H9 (cell line): ENCODE measurements around the gene SCNN1B. TPM values are rescaled to one million over a fixed set of nuclear protein-coding genes. Genes with fewer than 3 reads are reported as not detected.

Source experiments
- DNase-seq: peaks from one replicate; pipeline ENCODE4 v3.0.0-alpha.2; 2017
- H2AFZ ChIP-seq: one replicate; pipeline ENCODE4 v1.6.1; 2013; ENCODE audit warnings: mild to moderate bottlenecking, low read length, control low read depth, moderate library complexity
- H2AK5ac ChIP-seq: 2 replicates; pipeline ENCODE4 v1.6.1; 2013; ENCODE audit warnings: low read length, control low read depth, mixed read lengths; ENCODE audit not compliant: insufficient read length
- H2BK120ac ChIP-seq: one replicate; pipeline ENCODE4 v1.6.1; 2013; ENCODE audit warnings: low read depth, mild to moderate bottlenecking, low read length, control low read depth, inconsistent platforms; ENCODE audit not compliant: poor library complexity, severe bottlenecking
- H2BK12ac ChIP-seq: 2 replicates; pipeline ENCODE4 v1.6.1; 2013; ENCODE audit warnings: low read length, control low read depth, mixed read lengths, low read depth; ENCODE audit not compliant: insufficient read length
- H2BK15ac ChIP-seq: 2 replicates; pipeline ENCODE4 v1.6.1; 2013; ENCODE audit warnings: low read depth, low read length, control low read depth
- H2BK20ac ChIP-seq: one replicate; pipeline ENCODE4 v1.6.1; 2013; ENCODE audit warnings: low read depth, mild to moderate bottlenecking, low read length, control low read depth, inconsistent platforms; ENCODE audit not compliant: poor library complexity, severe bottlenecking
- H2BK5ac ChIP-seq: 2 replicates; pipeline ENCODE4 v1.6.1; 2013; ENCODE audit warnings: low read length, control low read depth, mixed read lengths; ENCODE audit not compliant: insufficient read length
- H3K14ac ChIP-seq: 2 replicates; pipeline ENCODE4 v1.6.1; 2013; ENCODE audit warnings: low read length, control low read depth; ENCODE audit not compliant: insufficient read depth
- H3K18ac ChIP-seq: 2 replicates; pipeline ENCODE4 v1.6.1; 2013; ENCODE audit warnings: low read depth, mild to moderate bottlenecking, mixed read lengths, low read length, control low read depth; ENCODE audit not compliant: insufficient read length
- H3K23ac ChIP-seq: 2 replicates; pipeline ENCODE4 v1.6.1; 2013; ENCODE audit warnings: low read length, control low read depth, mixed read lengths, low read depth; ENCODE audit not compliant: insufficient read length
- H3K23me2 ChIP-seq: 2 replicates; pipeline ENCODE4 v1.6.1; 2013; ENCODE audit warnings: low read depth, mild to moderate bottlenecking, mixed read lengths, low read length, control low read depth; ENCODE audit not compliant: insufficient read length, poor library complexity, severe bottlenecking
- H3K27ac ChIP-seq: 2 replicates; pipeline ENCODE4 v1.5.1; 2013; ENCODE audit warnings: low read length, control low read depth, mixed read lengths, low read depth; ENCODE audit not compliant: insufficient read length
- H3K27me3 ChIP-seq: 2 replicates; pipeline ENCODE4 v1.6.1; 2013; ENCODE audit warnings: low read length, control low read depth, inconsistent platforms; ENCODE audit not compliant: insufficient read depth
- H3K4ac ChIP-seq: 2 replicates; pipeline ENCODE4 v1.6.1; 2013; ENCODE audit warnings: low read depth, mild to moderate bottlenecking, control low read depth, inconsistent platforms, low read length, moderate library complexity
- H3K4me1 ChIP-seq: 2 replicates; pipeline ENCODE4 v1.6.1; 2013; ENCODE audit warnings: low read length, control low read depth, inconsistent platforms; ENCODE audit not compliant: insufficient read depth
- H3K4me2 ChIP-seq: 2 replicates; pipeline ENCODE4 v1.6.1; 2013; ENCODE audit warnings: low read length, control low read depth, mixed read lengths; ENCODE audit not compliant: insufficient read length, insufficient read depth
- H3K56ac ChIP-seq: 2 replicates; pipeline ENCODE4 v1.6.1; 2013; ENCODE audit warnings: low read depth, mild to moderate bottlenecking, mixed read lengths, low read length, control low read depth; ENCODE audit not compliant: insufficient read length
- H3K79me1 ChIP-seq: 2 replicates; pipeline ENCODE4 v1.6.1; 2013; ENCODE audit warnings: low read depth, mild to moderate bottlenecking, moderate library complexity, low read length, control low read depth, inconsistent platforms; ENCODE audit not compliant: insufficient read depth, poor library complexity, severe bottlenecking
- H3K79me2 ChIP-seq: 2 replicates; pipeline ENCODE4 v1.6.1; 2013; ENCODE audit warnings: low read length, control low read depth, inconsistent platforms; ENCODE audit not compliant: insufficient read depth
- H3K9ac ChIP-seq: 2 replicates; pipeline ENCODE4 v1.6.1; 2013; ENCODE audit warnings: low read length, control low read depth, mixed read lengths; ENCODE audit not compliant: insufficient read length; ENCODE audit errors: extremely low read depth
- H3K9me3 ChIP-seq: one replicate; pipeline ENCODE4 v1.6.1; 2013; ENCODE audit warnings: low read depth, low read length, inconsistent platforms; ENCODE audit not compliant: control insufficient read depth
- H3T11ph ChIP-seq: one replicate; pipeline ENCODE4 v1.6.1; 2013; ENCODE audit warnings: mild to moderate bottlenecking, low read length, control low read depth, inconsistent platforms
- H4K20me1 ChIP-seq: one replicate; pipeline ENCODE4 v1.6.1; 2013; ENCODE audit not compliant: control insufficient read depth, insufficient read length, insufficient read depth
- H4K5ac ChIP-seq: 2 replicates; pipeline ENCODE4 v1.6.1; 2013; ENCODE audit warnings: low read depth, mild to moderate bottlenecking, mixed read lengths, low read length, control low read depth; ENCODE audit not compliant: insufficient read length
- H4K8ac ChIP-seq: replicated peaks from 2 replicates; pipeline ENCODE4 v1.6.1; 2013; ENCODE audit warnings: low read length, control low read depth, mixed read lengths, low read depth; ENCODE audit not compliant: insufficient read length
- H4K91ac ChIP-seq: 2 replicates; pipeline ENCODE4 v1.6.1; 2013; ENCODE audit warnings: low read depth, mild to moderate bottlenecking, moderate library complexity, mixed read lengths, low read length, control low read depth; ENCODE audit not compliant: insufficient read length
- H3K27ac Mint-ChIP-seq, 3 experiments: 2 replicates in 2 of 3; 3 replicates in 1 of 3; pipeline ENCODE4 v1.8.0; 2020 to 2021; ENCODE audit warnings: mixed read lengths in 3 of 3, mild to moderate bottlenecking in 1 of 3, moderate library complexity in 1 of 3
- H3K27me3 Mint-ChIP-seq: 2 replicates; pipeline ENCODE4 v1.8.0; 2021; ENCODE audit warnings: low read depth, mild to moderate bottlenecking, moderate library complexity, mixed read lengths
- H3K36me3 Mint-ChIP-seq, 3 experiments: 2 replicates in 2 of 3; 3 replicates in 1 of 3; pipeline ENCODE4 v1.8.0; 2020 to 2021; ENCODE audit warnings: low read depth in 3 of 3, mixed read lengths in 3 of 3; ENCODE audit not compliant: insufficient read depth in 1 of 3
- H3K4me1 Mint-ChIP-seq, 2 experiments: 2 replicates each; pipeline ENCODE4 v1.8.0; 2020; ENCODE audit warnings: mixed read lengths in 2 of 2
- H3K4me3 Mint-ChIP-seq, 2 experiments: 2 replicates in 1 of 2; 3 replicates in 1 of 2; pipeline ENCODE4 v1.8.0; 2020 to 2021; ENCODE audit warnings: mild to moderate bottlenecking in 2 of 2, mixed read lengths in 2 of 2, moderate library complexity in 1 of 2
- H3K9me3 Mint-ChIP-seq, 2 experiments: 2 replicates in 1 of 2; 3 replicates in 1 of 2; pipeline ENCODE4 v1.8.0; 2020; ENCODE audit warnings: mild to moderate bottlenecking in 2 of 2, mixed read lengths in 2 of 2, moderate library complexity in 1 of 2
- WGBS: extraction: QIAGEN DNeasy Blood & Tissue Kit; methylation state at CpG from one replicate; pipeline ENCODE4 v1.1.7; 2013; ENCODE audit warnings: missing lambda C conversion rate, low lambda C conversion rate, mixed read lengths; ENCODE audit not compliant: insufficient read length; ENCODE audit errors: extremely low coverage; 5-methylcytosine and 5-hydroxymethylcytosine counted together
- total RNA-seq: library from RNA; stranded (reverse); gene quantifications from 2 replicates; pipeline ENCODE4 v1.2.1, GENCODE V29; 2021
- TF ChIP-seq, protein P1 (sequence below): fragments of 200-600 bp; sonication (generic); conservative IDR thresholded peaks from 3 replicates; pipeline ENCODE4 v1.8.0; 2021; ENCODE audit warnings: antibody characterized with exemption, mild to moderate bottlenecking

Gene SCNN1B
- total RNA-seq, 1 experiment from 2014 or later = 0.11 TPM

GRCh38 chr16:23333034-23333579 lies 31.0 kb downstream of the SCNN1B start:
- Histone ChIP-seq H3K23me2 (no peaks in the 10 kb centered on the region), H2BK20ac (no peak overlapping the region), H3K79me1 (no peaks in the 10 kb centered on the region), H3T11ph (no peak overlapping the region), H3K23ac (no peak overlapping the region), H4K5ac (no peak overlapping the region), H3K27me3 (no peaks in the 10 kb centered on the region), H3K79me2 (no peaks in the 10 kb centered on the region), H2BK12ac (no peak overlapping the region), H3K9ac (no peak overlapping the region), H4K91ac (no peak overlapping the region), H3K14ac (no peak overlapping the region), H2BK120ac (no peak overlapping the region), H3K4me1 (no peaks in the 10 kb centered on the region), H3K9me3 (no peaks in the 10 kb centered on the region), H3K4me2 (no peak overlapping the region), H2AK5ac (no peak overlapping the region), H3K4ac (no peak overlapping the region), H4K8ac (no peak overlapping the region), H3K27ac (no peak overlapping the region), H2BK5ac (no peak overlapping the region), H2AFZ (no peak overlapping the region), H4K20me1 (no peaks in the 10 kb centered on the region), H3K18ac (no peak overlapping the region), H2BK15ac (no peak overlapping the region), H3K56ac (no peak overlapping the region)
- no peak for DNase-seq
- H3K4me1 Mint-ChIP-seq = peaks cover 3 to 7% of the 10 kb centered on the region in 2 experiments
- no peaks in the 10 kb centered on the region for H3K36me3 Mint-ChIP-seq
- TF ChIP-seq, protein P1, sequence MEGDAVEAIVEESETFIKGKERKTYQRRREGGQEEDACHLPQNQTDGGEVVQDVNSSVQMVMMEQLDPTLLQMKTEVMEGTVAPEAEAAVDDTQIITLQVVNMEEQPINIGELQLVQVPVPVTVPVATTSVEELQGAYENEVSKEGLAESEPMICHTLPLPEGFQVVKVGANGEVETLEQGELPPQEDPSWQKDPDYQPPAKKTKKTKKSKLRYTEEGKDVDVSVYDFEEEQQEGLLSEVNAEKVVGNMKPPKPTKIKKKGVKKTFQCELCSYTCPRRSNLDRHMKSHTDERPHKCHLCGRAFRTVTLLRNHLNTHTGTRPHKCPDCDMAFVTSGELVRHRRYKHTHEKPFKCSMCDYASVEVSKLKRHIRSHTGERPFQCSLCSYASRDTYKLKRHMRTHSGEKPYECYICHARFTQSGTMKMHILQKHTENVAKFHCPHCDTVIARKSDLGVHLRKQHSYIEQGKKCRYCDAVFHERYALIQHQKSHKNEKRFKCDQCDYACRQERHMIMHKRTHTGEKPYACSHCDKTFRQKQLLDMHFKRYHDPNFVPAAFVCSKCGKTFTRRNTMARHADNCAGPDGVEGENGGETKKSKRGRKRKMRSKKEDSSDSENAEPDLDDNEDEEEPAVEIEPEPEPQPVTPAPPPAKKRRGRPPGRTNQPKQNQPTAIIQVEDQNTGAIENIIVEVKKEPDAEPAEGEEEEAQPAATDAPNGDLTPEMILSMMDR = no peak
- no peak overlapping the region for H3K27ac Mint-ChIP-seq
- no peak overlapping the region for H3K4me3 Mint-ChIP-seq
- no CpG with 5 or more reads among the region's 4 CpGs for WGBS
- no peaks in the 10 kb centered on the region; the same call in 1 of the 2 replicates for H3K27me3 Mint-ChIP-seq
- no peaks in the 10 kb centered on the region for H3K9me3 Mint-ChIP-seq
